NCI-H748 treated with DMSO at 0.1 percent for 48 hours (cell line): ENCODE results near the gene CACNA1H.
"Not testable (repeated sequence)": the region's sequence is repeated elsewhere in the genome, so short reads cannot be mapped to it uniquely, and the experiment has no call there.

ENCODE experiments used
- DNase-seq: peaks from one replicate; lab custom pipeline; 2025; lab: John Stamatoyannopoulos, UW

CACNA1H gene

GRCh38 chr16:1213796-1214372, 61.0 kb downstream of the CACNA1H start:
- DNase-seq, result no peak

GRCh38 chr16:1214719-1215118, 61.8 kb downstream of the CACNA1H start:
- no peak for DNase-seq

DNA sequence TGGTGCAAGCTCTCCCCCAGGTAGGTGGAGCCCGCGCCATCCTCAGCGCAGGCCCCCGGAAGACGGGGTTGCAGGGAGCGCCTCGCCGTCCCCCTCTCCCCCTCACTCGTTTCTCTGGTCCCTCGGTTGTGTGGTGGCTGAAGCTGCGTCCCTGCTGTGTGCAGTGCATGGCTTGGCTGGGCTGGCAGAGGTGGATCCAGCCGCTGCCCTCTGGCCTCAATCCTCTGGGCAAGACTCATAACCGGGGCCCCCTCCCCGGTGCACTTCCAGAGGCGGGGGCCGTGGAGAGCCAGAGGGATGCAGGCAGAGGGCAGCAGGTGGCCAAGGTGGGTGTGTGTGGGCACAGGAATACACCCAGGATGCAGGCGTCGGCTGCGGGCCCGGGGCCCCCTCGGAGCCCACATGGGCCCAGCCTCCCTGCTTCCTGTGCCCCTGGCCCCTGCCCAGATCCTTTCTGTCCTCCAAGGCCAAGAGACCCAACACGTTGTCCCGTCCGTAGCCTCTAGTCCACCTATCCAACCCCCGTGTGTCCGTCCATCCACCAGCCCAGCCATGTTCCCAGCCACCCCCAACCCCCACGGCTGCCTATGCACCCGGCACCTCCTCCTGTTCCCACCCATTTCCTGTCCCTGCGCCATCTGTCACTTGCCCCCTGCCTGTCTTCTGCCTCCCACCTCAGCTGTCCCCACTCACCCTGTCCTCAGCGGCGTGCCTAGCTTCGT, 62.8 kb downstream of the CACNA1H start:
- no peak for DNase-seq

GRCh38 chr16:1216296-1216619, 63.4 kb downstream of the CACNA1H start:
- no peak for DNase-seq

DNA sequence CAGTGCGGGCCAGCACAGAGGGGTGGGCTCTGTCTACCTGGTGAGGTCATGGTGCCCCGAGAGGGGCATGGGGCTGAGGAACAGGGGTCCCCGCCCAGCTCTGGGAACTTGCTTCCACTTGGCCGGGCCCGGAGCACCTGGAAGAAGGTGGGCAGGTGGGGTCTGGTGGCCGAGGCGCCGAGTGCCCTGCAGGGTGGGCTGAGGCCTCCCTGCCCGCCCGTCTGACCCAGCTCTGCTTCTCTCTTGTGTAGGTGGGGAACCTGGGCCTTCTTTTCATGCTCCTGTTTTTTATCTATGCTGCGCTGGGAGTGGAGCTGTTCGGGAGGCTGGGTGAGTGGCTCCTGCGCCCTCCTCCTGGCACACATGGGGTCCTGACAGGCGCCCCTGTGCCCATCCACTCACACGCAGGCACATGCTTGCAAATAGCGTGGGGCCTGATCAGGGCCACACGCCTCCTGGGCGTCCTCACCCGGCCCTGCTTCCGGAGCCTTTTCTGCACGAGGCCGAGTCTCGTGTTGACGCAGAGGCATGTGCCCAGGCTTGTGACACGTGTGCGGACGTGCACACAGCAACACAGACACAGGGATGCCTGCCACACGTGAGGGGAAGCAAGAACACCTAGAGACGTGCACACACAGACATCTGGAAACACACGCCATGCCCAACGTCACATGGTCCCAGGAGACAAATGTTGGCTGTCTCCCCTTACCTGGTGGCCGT, 63.9 kb downstream of the CACNA1H start:
- no peak for DNase-seq

GRCh38 chr16:1217526-1217925, 64.6 kb downstream of the CACNA1H start:
- no peak for DNase-seq

- DNase-seq, result no peak
Measured at GRCh38 chr16:1218061-1218929, 65.4 kb downstream of the CACNA1H start.

DNA sequence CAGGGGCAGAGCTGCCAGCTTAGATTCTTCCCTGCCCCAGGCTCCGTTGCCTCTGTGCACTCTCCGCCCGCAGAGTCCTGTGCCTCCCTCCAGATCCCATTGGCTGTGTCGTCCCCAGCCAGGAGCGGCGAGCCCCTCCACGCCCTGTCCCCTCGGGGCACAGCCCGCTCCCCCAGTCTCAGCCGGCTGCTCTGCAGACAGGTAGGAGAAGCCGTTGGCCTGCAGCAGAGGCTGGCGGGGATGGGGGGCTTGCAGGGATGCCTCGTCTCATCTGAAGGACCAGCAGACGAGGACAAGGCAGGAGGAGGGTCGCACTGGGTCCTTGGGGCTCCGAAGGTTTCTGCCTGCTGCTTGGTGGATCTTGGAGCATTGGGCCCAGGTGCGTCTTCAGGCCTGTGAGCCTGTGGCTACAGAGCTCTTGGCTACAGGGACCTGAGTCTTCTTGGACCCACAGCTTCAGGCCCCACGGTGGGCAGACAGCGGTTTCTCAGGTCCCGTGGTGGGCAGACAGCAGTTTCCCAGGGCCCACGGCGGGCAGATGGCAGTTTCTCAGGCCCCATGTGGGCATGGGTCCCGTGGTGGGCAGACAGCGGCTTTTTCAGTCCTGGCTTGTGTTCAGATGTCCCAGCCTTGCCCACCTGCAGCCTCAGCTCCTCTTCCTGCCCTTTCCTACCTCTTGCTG, 66.2 kb downstream of the CACNA1H start:
- no peak for DNase-seq

DNA sequence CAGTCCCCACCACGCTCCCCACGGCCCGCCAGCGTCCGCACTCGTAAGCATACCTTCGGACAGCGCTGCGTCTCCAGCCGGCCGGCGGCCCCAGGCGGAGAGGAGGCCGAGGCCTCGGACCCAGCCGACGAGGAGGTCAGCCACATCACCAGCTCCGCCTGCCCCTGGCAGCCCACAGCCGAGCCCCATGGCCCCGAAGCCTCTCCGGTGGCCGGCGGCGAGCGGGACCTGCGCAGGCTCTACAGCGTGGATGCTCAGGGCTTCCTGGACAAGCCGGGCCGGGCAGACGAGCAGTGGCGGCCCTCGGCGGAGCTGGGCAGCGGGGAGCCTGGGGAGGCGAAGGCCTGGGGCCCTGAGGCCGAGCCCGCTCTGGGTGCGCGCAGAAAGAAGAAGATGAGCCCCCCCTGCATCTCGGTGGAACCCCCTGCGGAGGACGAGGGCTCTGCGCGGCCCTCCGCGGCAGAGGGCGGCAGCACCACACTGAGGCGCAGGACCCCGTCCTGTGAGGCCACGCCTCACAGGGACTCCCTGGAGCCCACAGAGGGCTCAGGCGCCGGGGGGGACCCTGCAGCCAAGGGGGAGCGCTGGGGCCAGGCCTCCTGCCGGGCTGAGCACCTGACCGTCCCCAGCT, 67.3 kb downstream of the CACNA1H start:
- DNase-seq, result no peak

DNA sequence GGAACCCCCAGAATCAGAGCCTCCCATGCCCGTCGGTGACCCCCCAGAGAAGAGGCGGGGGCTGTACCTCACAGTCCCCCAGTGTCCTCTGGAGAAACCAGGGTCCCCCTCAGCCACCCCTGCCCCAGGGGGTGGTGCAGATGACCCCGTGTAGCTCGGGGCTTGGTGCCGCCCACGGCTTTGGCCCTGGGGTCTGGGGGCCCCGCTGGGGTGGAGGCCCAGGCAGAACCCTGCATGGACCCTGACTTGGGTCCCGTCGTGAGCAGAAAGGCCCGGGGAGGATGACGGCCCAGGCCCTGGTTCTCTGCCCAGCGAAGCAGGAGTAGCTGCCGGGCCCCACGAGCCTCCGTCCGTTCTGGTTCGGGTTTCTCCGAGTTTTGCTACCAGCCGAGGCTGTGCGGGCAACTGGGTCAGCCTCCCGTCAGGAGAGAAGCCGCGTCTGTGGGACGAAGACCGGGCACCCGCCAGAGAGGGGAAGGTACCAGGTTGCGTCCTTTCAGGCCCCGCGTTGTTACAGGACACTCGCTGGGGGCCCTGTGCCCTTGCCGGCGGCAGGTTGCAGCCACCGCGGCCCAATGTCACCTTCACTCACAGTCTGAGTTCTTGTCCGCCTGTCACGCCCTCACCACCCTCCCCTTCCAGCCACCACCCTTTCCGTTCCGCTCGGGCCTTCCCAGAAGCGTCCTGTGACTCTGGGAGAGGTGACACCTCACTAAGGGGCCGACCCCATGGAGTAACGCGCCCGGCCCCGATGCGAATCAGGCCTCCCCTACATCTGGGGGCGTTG, 68.1 kb downstream of the CACNA1H start:
- no peak for DNase-seq

- DNase-seq, result no peak
Measured at GRCh38 chr16:1221628-1222552, 69.0 kb downstream of the CACNA1H start.

- DNase-seq, result no peak
Measured at GRCh38 chr16:1222553-1223354, 69.8 kb downstream of the CACNA1H start.

GRCh38 chr16:1223355-1224214, 70.7 kb downstream of the CACNA1H start:
- no peak for DNase-seq

GRCh38 chr16:1224558-1224957, 71.7 kb downstream of the CACNA1H start:
- no peak for DNase-seq

- DNase-seq, result no peak
Measured at GRCh38 chr16:1225051-1225451, 72.1 kb downstream of the CACNA1H start, which contains the start of gene TPSG1. TPSG1 (minus strand) TSS chr16:1225268; CDS start chr16:1225252, 16 bp downstream.

DNA sequence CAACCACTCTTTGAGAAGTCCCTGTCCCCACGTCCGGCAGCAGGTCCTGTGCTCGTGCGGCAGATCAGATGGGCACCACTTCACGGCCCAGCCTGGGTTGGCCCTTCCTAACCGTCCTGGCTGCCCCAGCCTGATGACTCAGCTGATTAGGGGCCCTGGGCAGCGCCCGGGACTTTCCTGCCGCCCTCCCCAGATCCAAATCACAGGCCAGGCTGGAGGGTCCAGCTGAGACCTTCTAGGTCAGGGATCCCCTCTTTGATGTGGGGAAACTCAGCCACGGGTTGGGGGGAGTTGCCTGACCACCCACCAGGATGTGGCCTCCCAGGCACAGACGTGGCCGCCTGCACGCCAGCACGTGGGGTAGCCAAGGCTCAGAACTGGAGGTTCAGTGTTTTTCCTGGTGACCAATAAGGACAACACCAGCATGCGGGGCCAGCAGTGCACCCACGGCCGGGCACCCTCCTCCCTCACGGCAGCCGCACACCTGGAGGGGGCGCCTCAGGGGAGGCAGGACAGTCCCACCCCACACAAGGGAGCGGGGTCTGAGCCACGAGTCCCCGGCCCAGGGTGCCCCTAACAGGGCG, 72.9 kb downstream of the CACNA1H start:
- not testable (repeated sequence) for DNase-seq

DNA sequence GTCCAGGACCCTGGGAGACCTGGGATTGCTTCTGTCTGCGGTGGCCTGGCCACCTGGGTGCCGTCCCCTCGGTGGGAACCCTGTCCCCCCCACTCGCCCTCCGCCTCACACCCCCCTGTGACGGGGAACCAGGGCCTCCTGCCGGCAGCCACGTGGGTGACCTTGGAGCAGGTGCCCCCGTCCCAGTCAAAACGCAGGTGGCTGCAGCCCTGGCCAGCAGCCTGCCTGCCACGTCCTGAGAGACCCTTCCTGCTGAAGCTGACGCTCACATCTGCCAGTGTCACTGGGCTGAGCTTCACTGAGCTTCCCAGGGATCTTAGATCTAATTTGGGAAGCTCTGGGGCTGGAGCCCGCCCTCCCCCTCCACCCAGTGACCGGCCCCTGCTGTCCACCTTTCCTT, 73.8 kb downstream of the CACNA1H start:
- DNase-seq, result not testable (repeated sequence)
